ENCODE results near the gene HIP1.
"Not testable (repeated sequence)": the region's sequence is repeated elsewhere in the genome, so short reads cannot be mapped to it uniquely, and the experiment has no call there.

- not testable (repeated sequence) for TF ChIP-seq CTCF (conservative IDR thresholded peaks at IDR 0.05); EZH2 (IDR thresholded peaks at IDR 0.05; ENCODE audit: low read depth)
Observed at GRCh38 chr7:75492020-75492419, 246.7 kb downstream of the HIP1 start, which contains the start of gene SPDYE5.

Data from PC-9 (cell line).